KG1 (cell line): ENCODE measurements around the gene MSANTD1.

ENCODE experiments used
- DNase-seq: peaks from one replicate; lab custom pipeline; 2025; lab: John Stamatoyannopoulos, UW

Gene MSANTD1

GRCh38 chr4:3233391-3234071 lies 15.4 kb upstream of the MSANTD1 start:
- DNase-seq = no peak

GRCh38 chr4:3234171-3235029 lies 14.6 kb upstream of the MSANTD1 start:
- DNase-seq = no peak

GRCh38 chr4:3235030-3235345 lies 14.0 kb upstream of the MSANTD1 start:
- DNase-seq = no peak

GRCh38 chr4:3235581-3235980 lies 13.4 kb upstream of the MSANTD1 start:
- DNase-seq = no peak

- no peak for DNase-seq
Observed at GRCh38 chr4:3236326-3236878, 12.6 kb upstream of the MSANTD1 start.

GRCh38 chr4:3237266-3237665 lies 11.7 kb upstream of the MSANTD1 start:
- DNase-seq = no peak

- DNase-seq = no peak
Observed at GRCh38 chr4:3237712-3238560, 11.0 kb upstream of the MSANTD1 start.

- no peak for DNase-seq
Observed at GRCh38 chr4:3238721-3239120, 10.2 kb upstream of the MSANTD1 start.

- no peak for DNase-seq
Observed at GRCh38 chr4:3239303-3239702, 9.7 kb upstream of the MSANTD1 start.

- DNase-seq = no peak
Observed at GRCh38 chr4:3239998-3240920, 8.7 kb upstream of the MSANTD1 start.

- no peak for DNase-seq
Observed at GRCh38 chr4:3240936-3241522, 7.9 kb upstream of the MSANTD1 start.

- no peak for DNase-seq
Observed at GRCh38 chr4:3241898-3242524, 6.9 kb upstream of the MSANTD1 start.

- no peak for DNase-seq
Observed at GRCh38 chr4:3243136-3243780, 5.7 kb upstream of the MSANTD1 start.

GRCh38 chr4:3244002-3244401 lies 5.0 kb upstream of the MSANTD1 start:
- DNase-seq = no peak

- DNase-seq = no peak
Observed at GRCh38 chr4:3244747-3245146, 4.2 kb upstream of the MSANTD1 start.

- no peak for DNase-seq
Observed at GRCh38 chr4:3245676-3246075, 3.3 kb upstream of the MSANTD1 start.

GRCh38 chr4:3246458-3247398 lies 2.2 kb upstream of the MSANTD1 start:
- no peak for DNase-seq

- no peak for DNase-seq
Observed at GRCh38 chr4:3247399-3248177, 1.4 kb upstream of the MSANTD1 start.
